Spleen (tissue), 7 donors: Measurements from ENCODE around the gene GARIN5B.

Experiments
- POLR2A ChIP-seq, 3 donors: fragments of 450-650 bp; IDR thresholded peaks; one replicate each; pipeline ENCODE4 v1.5.1; 2017; ENCODE audit warnings: antibody characterized with exemption in 3 of 3, mild to moderate bottlenecking in 1 of 3
- TF ChIP-seq, protein P1 (sequence below), 11 experiments: fragments of 200-600 bp in 7 of 11; fragments of 450-650 bp in 4 of 11; sonication (generic) in 4 of 11; IDR thresholded peaks in 8 of 11; conservative IDR thresholded peaks in 3 of 11; 1 replicate in 7 of 11; 2 replicates in 4 of 11; pipeline versions ENCODE4 v1.4.0 to v1.8.0; 2016 to 2021; ENCODE audit warnings: antibody characterized with exemption in 11 of 11, inconsistent platforms in 4 of 11, mild to moderate bottlenecking in 1 of 11
- donor health status: DM: no; HTN: no; CAD: no; lungs with moderate emphysema.
- donor health status: DM: no; HTN: no; CAD: no.
- donor health status: DM: no; HTN: no; CAD: no.

DNA sequence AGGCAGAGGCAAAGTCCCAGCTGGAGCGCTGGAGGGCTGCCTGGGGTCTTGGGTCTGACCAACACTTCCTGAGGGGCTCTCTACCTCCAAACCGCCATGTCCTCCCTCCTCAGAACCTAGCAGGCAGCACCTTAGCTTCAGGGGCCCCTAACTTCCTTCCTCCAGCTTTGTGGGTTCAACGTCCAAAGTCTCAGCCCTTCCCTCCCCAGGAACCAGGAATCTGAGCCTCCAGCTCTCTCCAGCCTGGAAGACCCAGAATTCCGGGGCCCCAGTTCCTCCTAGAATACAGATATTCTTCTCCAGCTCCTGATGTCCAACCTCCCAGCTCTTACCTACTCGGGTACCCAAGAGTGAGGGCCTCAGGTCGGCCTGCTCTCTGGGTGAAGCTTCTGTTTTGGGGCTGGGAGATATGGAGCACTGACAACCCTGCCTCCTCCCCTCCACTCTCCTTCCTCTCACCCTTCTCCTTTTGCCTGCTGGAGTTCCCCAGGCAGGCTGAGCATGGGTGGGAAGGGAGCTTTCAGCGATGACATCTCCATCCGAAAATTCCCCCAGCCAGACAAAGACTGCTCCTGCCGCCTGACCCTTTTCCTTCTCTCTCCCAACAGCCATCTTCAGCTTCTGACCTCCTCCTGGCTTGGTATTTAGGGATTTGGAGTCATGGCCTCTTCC is 41.5 kb downstream of the GARIN5B start:
- TF ChIP-seq, protein P1, sequence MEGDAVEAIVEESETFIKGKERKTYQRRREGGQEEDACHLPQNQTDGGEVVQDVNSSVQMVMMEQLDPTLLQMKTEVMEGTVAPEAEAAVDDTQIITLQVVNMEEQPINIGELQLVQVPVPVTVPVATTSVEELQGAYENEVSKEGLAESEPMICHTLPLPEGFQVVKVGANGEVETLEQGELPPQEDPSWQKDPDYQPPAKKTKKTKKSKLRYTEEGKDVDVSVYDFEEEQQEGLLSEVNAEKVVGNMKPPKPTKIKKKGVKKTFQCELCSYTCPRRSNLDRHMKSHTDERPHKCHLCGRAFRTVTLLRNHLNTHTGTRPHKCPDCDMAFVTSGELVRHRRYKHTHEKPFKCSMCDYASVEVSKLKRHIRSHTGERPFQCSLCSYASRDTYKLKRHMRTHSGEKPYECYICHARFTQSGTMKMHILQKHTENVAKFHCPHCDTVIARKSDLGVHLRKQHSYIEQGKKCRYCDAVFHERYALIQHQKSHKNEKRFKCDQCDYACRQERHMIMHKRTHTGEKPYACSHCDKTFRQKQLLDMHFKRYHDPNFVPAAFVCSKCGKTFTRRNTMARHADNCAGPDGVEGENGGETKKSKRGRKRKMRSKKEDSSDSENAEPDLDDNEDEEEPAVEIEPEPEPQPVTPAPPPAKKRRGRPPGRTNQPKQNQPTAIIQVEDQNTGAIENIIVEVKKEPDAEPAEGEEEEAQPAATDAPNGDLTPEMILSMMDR (IDR thresholded peaks at IDR 0.05 in 8 of 11, conservative IDR thresholded peaks at IDR 0.05 in 3 of 11), result no peak
- TF ChIP-seq POLR2A (IDR thresholded peaks at IDR 0.05), result no peak
